GM15510 (cell line): ENCODE results near the gene RAB7A.

Experiments
- POLR2A ChIP-seq: IDR thresholded peaks from 3 replicates; pipeline ENCODE4 v1.6.1; 2011; ENCODE audit warnings: borderline replicate concordance; ENCODE audit not compliant: insufficient read length; ENCODE audit errors: extremely low read depth

Gene RAB7A

DNA sequence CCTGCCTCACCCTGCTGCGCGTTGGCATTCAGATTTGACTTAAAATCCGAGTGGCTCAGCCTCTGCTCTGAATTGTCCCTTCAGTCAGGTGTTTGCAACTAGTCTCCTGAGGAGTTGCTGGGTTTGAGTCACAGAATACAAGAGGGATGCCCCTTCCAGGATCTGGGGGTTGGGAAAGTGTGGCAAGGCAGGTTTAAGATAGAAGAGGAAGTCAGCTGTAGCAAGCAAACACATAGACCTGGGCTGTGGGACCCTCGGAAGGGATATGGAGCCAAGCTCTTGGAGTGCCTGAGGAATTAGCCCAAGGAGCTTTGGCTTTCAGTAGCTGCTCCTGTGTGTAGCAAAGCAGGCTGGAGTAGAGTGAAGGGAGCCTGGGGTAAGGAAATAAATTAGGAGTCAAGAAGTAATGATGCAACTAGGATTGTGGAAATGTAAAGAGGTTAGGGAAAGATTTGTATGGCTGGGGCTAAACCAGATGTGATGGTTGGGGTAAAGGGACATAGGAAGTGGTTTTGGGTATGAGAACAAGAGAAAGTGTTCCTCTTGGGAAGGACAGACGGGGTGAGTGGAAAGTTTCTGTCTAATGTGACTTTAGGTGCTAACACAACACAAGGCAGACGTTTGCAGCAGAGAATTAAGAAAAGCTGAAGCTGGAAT, 41.2 kb downstream of the RAB7A start:
- no peak for TF ChIP-seq POLR2A

DNA sequence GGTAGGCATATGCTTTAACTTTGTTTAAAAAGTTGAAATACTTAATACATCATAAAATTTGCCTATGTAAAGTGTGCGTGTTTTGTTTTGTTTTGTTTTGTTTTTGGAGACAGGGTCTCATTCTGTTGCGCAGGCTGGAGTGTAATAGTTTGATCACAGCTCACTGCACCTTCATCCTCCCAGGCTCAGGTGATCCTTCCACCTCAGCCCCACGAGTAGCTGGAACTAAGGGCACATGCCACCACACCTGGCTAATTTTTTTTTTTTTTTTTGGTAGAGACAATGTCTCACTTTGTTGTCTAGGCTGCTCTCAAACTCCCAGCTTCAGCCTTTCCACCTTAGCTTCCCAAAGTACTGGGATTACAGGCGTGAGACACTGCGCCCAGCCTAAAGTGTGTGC, 42.5 kb downstream of the RAB7A start:
- no peak for TF ChIP-seq POLR2A

DNA sequence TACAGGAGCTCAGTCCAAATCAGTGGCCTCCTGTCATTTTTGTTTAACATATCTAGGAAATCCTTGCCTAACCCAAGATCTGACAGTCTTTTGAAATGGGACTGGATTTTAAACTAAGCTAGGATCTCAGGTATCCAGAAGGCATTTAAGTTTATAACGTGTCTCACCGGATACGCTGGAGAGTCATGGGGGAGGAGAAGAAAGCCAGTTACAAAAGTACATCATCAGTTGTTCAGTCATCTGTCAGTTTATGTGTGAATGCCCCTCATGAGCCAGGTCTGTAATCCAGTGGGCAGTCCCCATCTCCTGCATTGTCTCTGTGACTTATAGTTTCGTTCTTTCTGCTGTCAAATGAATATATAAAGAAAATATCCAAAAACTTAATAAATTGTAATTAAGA, 44.4 kb downstream of the RAB7A start:
- TF ChIP-seq POLR2A: no peak

DNA sequence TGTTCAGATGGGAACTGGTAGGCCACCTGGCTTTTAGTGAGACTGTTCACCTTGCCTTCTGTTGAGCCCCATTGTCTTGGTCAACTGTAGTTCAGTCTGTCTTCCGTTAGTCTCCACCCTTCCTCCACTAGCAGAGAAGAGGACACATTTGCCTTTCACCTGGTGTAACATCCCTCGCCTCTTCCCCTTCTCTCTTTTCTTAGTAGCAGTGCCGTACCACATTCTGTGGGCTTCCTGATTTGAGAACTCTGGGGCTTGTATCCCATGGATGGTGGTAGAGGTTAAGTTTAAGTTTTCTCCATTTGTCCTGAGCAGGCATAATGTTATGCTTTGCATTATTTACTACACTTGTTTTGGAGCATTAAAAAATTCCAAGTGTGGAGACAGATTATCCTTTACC, 49.3 kb downstream of the RAB7A start:
- TF ChIP-seq POLR2A: no peak

DNA sequence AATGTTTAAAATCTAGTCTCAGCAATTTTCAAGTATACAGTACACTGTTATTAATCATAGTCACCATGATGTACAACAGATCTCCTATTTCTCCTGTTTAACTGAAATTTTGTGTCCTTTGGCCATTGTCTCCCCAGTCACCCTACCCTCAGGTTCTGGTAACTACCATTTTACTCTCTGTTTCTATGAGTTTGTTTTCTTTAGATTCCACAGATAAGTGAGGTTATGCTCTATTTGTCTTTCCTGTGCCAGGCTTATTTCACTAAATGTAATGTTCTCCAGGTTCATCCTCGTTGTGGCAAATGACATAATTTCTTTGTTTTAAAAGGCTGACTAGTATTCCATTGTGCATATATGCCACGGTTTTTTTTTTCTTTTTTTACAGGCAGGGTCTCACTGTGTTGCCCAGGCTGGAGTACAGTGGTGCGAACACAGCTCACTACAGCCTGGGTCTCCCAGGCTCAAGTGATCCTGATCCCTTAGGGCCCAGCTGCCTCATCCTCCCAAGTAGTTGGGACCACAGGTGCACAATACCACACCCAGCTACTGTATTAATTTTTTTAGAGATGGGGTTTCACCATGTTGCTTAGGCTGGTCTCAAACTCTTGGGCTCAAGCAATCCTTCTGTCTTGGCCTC, 50.0 kb downstream of the RAB7A start:
- no peak for TF ChIP-seq POLR2A

DNA sequence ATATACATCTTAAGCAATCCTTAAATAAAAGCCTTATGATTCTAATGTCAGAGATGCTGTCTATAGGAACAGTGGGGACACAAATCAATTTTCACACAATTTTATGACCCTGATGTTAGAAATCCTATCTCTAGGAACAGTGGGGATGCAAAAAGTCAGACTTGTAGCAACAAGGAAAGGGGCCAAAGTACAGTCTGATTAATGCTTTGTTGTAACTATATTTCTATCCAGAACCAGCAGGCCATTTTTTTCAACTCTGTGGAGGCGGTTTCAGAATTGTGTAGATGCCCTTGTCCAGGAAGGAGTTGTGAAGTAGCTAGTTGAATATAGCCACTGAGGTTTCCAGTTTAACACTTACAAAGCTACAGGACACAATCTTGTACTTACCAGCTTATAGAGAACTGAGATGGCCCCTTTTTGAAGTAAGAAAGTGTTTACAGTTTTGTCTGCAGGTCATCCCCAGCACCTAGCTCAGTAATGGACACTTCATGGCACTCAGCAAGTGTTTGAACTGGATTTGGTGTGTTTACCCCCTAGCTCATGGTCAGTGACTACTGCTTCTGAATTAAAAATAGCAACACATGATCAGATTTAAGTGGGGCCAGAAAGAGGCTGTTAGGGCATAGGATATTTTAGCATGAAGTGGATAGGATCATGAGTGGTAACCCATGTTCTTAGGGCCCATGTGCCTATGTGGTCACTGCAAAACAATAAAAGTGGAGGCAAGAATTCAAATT, 54.3 kb downstream of the RAB7A start:
- TF ChIP-seq POLR2A: no peak

DNA sequence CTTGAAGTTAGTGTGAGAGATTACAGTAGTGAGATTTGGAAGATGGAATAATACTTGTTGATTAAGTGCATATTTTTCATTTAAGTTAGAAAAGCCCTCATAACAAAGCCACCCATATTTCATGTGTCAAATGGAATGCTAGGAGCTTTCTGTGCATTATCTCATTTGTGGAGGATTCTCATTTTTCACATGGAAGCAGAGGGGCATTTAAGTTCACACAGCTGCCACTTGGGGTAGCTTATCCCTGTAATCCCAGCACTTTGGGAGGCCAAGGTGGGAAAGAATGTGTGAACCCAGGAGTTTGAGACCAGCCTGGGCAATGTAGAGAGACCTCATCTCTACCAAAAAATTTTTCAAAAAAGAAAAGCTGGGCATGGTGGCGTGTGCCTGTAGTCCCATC, 55.2 kb downstream of the RAB7A start:
- no peak for TF ChIP-seq POLR2A

DNA sequence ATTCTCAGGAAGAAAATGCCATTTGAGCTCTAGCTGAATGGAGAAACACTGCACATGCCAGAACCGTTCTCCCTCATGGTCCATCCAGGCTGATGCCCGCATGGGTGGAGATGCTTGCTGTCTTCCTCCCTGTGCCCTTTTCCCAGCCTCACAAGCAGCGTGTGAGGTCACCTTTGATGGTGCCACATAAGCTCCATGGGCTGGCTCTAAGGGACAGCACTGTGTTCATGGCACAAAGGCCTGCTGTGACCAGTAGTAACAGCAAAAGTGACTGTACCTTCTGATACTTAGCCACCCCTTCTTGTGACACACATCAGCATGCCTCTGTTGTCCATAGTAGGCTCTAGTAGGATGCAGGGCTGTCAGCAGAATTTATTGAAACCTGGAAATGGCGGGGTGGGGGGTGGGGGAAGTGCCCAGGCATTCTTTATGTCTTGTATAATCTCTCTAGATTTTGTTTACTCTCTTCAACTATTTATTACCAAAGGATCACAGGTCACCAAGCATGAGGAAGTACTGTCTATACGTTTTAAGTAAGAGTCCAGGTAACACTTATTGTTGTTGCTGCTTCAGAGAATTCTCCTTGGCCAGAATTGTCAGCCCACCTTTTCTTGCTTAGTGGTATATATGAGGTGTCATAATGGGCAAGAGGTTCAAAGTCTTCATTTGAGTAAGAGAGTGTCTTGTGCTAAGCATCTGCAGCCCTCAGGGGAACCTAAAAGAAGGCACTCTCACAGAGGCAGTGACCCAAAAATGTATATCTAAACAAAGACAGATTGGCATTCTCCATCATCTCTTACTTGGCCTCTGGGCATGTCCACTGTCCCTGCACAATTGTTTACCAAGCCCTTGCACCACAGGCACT, 56.5 kb downstream of the RAB7A start:
- no peak for TF ChIP-seq POLR2A

DNA sequence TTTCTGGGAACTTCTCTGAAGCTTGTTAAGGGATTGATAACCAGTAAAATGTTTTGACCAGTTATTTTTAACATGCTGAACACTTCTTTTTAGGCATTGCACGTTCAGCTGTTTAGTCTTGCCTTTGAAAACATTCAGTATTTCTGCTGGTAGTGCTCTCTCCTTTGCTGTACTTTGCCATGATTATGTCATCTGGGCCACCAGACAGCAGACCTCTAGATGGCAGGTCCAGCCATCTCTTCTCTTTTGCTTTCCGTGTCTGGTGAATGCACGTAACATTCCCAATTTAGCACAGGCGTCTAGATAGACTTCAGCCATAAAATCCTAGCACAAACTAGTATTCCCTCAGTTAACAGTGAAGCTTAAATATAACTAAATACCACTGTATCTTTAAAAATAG, 57.8 kb downstream of the RAB7A start:
- TF ChIP-seq POLR2A: no peak

DNA sequence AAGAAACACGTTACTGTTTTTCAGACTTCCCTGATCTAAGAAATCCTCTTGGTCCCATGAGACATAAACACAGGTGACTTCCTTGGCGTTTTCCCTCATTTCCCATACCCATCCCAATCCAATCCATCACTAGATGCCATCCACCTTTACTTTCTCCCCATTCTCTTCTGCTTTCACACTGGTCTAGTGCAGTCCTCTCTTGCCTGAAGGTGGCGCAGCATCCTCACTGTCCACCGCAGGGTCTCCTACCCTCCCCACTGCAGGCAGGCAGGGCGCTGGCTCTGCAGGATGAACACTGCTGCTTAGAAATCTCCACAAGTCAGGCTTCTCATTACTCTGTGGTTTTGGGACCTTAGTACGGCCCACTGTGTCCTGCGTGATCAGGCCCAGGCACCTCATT, 58.2 kb downstream of the RAB7A start:
- TF ChIP-seq POLR2A: no peak

DNA sequence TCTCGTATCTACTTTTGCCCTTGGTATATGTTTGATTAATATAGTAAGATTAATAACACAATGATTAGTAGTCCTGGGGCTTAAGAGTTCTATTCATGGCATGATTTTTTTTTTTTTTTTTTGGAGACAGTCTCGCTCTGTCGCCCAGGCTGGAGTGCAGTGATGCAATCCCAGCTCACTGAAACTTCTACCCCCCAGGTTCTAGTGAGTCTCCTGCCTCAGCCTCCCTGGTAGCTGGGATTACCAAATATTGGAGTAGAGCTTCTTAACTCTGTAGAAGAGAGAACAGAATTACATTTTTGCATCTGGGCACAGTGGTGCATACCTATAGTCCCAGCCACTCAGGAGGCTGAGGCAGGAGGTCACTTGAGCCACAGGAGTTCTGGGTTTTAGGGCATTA, 58.9 kb downstream of the RAB7A start:
- no peak for TF ChIP-seq POLR2A

DNA sequence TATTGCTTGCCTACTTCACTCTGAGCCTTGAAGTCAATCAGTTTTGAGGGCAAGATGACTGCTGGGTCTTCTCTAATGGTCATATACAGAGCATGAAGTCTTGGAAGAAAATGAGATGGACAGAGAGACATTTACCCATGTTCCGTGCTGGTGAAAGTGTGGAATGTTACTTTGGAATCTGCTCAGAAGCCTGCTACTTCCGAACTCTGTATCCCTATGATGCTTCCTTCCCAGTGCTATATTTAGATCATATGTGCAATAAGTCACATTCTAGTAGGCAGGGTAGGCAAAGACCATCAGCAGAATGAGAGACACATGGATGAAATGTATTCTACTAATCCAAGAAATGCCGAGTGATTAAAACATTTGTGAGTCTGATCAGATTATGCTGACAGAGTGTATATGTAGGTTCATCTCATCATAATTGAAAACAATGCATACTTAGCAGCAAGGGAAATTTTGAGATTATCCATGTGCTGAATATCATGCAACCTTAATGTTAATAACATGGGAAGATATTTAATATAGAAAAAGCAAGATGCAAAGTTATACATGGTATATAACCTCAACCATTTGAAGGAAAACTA, 60.5 kb downstream of the RAB7A start:
- TF ChIP-seq POLR2A: no peak

DNA sequence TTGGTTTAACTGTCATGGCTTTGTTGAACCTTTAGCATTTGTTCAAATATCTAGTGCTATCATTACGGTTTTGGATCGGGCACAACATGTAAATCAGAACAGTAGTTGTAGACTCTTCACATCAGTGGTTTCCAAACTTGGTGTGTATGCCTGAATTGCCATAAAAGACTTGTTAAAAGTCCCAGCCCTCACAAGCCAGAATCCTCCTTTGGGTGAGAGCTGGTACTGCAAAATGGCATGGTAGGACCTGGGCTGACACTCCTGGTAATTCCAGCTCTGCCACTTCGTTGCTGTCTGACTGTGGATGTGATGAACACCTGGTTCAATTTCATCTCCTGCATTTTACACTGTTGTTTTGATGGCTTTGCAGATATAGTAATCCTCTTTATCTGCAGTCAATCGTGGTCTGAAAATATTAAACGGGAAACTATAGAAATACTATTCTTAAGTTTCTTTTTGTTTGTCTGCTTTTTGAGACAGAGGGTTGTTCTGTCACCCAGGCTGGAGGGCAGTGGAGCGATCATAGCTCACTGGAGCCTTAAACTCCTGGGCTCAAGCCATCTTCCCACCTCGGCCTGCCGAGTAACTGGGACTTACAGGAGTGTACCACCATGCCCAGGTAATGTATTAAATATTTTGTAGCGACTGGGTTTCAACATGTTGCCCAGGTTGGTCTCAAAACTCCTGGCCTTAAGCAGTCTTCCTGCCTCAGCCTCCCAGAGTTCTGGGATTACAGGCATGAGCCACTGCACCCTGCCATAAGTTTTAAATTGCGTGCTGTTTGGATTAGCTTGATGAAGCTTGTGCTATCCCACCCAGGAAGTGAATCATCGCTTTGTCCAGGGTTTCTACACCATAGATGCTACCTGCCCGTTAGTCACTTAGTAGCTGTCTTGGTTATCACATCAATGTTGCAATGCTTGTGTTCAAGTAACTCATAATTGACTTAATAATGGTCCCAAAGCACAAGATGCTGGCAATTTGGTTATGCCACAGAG, 61.6 kb downstream of the RAB7A start:
- no peak for TF ChIP-seq POLR2A
